SK-N-SH (cell line): ENCODE measurements around the gene KIZ.

Experiments used
- CTCF ChIP-seq: fragments of 200-600 bp; sonication (generic); IDR thresholded peaks from 2 replicates; pipeline ENCODE4 v1.6.1; 2017; ENCODE audit warnings: antibody characterized with exemption, mild to moderate bottlenecking, moderate library complexity
- EP300 ChIP-seq, 2 experiments: IDR thresholded peaks; 2 replicates each; pipeline versions ENCODE4 v1.4.0 to v1.6.1; 2012; ENCODE audit warnings: borderline replicate concordance in 1 of 2, low read depth in 1 of 2, low read length in 1 of 2
- EZH2phosphoT487 ChIP-seq: fragments of 200-600 bp; sonication (generic); IDR thresholded peaks from 2 replicates; pipeline ENCODE4 v1.6.1; 2017; ENCODE audit warnings: low read depth, mixed run types, mild to moderate bottlenecking, antibody characterized with exemption, moderate library complexity, borderline replicate concordance
- MEF2A ChIP-seq: IDR thresholded peaks from 2 replicates; pipeline ENCODE4 v1.4.0; 2012; ENCODE audit warnings: low read depth, borderline replicate concordance
- POLR2AphosphoS5 ChIP-seq: IDR thresholded peaks from 2 replicates; pipeline ENCODE4 v1.6.1; 2012; ENCODE audit warnings: low read depth, low read length
- USF2 ChIP-seq: fragments of 150-350 bp; IDR thresholded peaks from 2 replicates; pipeline ENCODE4 v1.6.1; 2017; ENCODE audit warnings: antibody characterized with exemption, low read length, low read depth, borderline replicate concordance
- TF ChIP-seq, protein P1 (sequence below): IDR thresholded peaks from 2 replicates; pipeline ENCODE4 v1.4.0; 2012; ENCODE audit warnings: low read depth

DNA sequence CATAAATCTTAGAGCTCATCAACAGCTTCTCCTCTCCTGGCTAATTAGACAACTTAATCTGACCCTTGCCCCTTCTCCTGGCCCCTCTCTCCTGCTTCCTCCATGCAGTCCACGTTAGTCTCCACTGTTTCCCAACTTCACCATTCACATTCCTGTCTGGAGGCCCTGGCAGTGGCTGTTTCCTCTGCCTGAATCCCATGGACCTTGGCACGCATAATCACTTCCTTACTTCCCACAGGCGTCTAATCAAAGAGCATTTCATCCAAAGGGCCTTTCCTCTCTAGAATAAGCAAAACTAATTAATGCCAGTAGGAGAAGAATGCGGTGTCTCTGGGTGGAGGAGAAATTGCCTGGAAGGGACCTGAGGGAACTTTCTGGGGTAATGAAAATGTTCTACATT lies 160.9 kb downstream of the KIZ start:
- TF ChIP-seq CTCF = no peak
- TF ChIP-seq MEF2A = no peak
- TF ChIP-seq USF2 = no peak
- no peak for TF ChIP-seq EP300 (IDR thresholded peaks at IDR 0.05; ENCODE audit: borderline replicate concordance in 1 of 2, low read depth in 1 of 2, low read length in 1 of 2)
- TF ChIP-seq EZH2phosphoT487 = no peak
- TF ChIP-seq POLR2AphosphoS5 = no peak
- TF ChIP-seq, protein P1, sequence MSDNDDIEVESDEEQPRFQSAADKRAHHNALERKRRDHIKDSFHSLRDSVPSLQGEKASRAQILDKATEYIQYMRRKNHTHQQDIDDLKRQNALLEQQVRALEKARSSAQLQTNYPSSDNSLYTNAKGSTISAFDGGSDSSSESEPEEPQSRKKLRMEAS = no peak
